Activated CD4-positive, alpha-beta T cell treated with anti-CD3 and anti-CD28 coated beads, Interleukin-2, amount 10 ng/mL, durations not matched to agents 24 days and 14 days (primary cell): ENCODE results near the gene SHB. TPM values are rescaled to one million over a fixed set of nuclear protein-coding genes. Genes with fewer than 3 reads are reported as not detected.

Experiments used
- DNase-seq: peaks from one replicate; pipeline ENCODE4 v3.0.0; 2022
- H3K27ac Mint-ChIP-seq: one replicate; pipeline ENCODE4 v1.8.0; 2022; ENCODE audit warnings: mild to moderate bottlenecking, mixed read lengths
- H3K27me3 Mint-ChIP-seq: one replicate; pipeline ENCODE4 v1.8.0; 2022; ENCODE audit warnings: mixed read lengths
- H3K36me3 Mint-ChIP-seq: one replicate; pipeline ENCODE4 v1.8.0; 2022; ENCODE audit warnings: low read depth, mild to moderate bottlenecking, mixed read lengths
- H3K4me1 Mint-ChIP-seq: one replicate; pipeline ENCODE4 v1.8.0; 2021; ENCODE audit warnings: mixed read lengths
- H3K4me3 Mint-ChIP-seq: one replicate; pipeline ENCODE4 v1.8.0; 2022; ENCODE audit warnings: mild to moderate bottlenecking, moderate library complexity, mixed read lengths
- H3K9me3 Mint-ChIP-seq: one replicate; pipeline ENCODE4 v1.8.0; 2021; ENCODE audit warnings: mixed read lengths
- intact Hi-C: fragments of 100-400 bp; cut with micrococcal nuclease; formaldehyde crosslinking; loops from one replicate; pipeline ENCODE4 v1.15.1; 2023
- total RNA-seq: library from RNA; stranded (reverse); gene quantifications from 2 replicates; pipeline ENCODE4 v1.2.3, GENCODE V29; 2022

SHB gene
- total RNA-seq, 1 donor from 2014 or later: 2.1 TPM

DNA sequence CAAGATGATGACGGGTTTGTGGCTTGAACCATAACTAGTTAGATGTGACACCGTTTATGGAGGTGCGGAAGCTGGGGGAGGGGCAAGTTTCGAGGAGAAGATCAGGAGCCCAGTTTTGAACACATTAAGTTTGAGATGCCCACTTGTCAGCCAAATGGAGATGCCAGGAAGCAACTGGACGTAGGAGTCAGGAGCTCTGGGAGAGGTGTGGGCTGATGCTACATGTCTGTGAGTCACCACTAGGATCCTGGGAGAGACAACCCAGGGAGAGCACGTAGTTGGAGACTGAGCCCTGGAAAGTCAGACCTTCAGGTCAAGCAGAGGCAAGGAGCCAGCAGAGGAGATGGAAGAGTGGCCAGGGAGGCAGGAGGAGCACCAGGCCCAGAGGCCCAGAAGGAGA is 116.3 kb downstream of the SHB start:
- Mint-ChIP-seq H3K36me3 (no peaks in the 10 kb centered on the region), H3K4me3 (no peak overlapping the region), H3K27me3 (no peaks in the 10 kb centered on the region), H3K27ac (peak overlapping the region; percentile 64), H3K9me3 (no peaks in the 10 kb centered on the region), H3K4me1 (peaks cover 20% of the 10 kb centered on the region)
- intact Hi-C loops: loop anchor here (2.0 to 5.0 kb wide), 2 partner anchors 50 to 116 kb away; partner anchors contain the start of genes SHB and SLC25A51
- DNase-seq: no peak

DNA sequence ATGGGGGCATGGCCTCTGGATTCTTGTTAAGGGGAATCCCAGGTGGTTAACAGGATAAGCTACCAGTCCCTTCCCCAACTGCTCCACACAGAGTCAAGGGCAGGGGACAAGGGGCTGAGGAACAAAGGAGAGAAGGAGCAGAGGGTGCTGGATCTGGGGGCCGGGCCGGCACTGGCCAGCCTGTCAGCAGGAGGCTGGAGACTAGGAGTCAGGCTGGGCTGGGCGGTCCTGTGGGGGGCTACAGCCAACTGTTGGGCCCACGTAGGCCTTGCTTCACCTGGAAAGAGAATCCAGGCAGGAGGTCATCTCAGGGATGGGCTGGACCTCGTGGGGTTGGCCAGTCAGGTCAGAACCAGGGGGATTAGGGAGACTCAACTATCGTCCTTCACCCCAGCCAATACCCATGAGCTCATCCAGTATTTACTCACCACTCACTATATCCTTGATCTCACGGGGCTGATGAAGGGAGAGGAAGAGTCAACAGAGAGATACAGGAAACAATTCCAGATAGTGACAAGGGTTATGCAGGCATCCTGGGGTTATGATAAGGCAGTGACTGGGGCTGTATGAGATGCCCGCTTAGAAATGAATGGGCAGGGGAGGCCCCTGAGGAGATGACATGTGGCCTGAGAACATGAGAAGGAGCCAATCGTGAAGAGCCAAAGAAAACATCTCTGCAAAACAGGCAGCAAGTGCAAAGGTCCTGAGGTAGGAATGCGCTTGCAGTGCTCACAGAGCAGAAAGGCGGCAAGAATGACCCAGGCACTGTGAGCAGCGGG is 117.2 kb downstream of the SHB start:
- H3K4me1 Mint-ChIP-seq: peaks cover 20% of the 10 kb centered on the region
- no peak for DNase-seq
- intact Hi-C loops: loop anchor here (2.0 to 5.0 kb wide), 2 partner anchors 50 to 117 kb away; partner anchors contain the start of genes SHB and SLC25A51
- H3K27ac Mint-ChIP-seq: peak overlapping the region; percentile 64
- H3K27me3 Mint-ChIP-seq: no peaks in the 10 kb centered on the region
- no peak overlapping the region for H3K4me3 Mint-ChIP-seq
- H3K36me3 Mint-ChIP-seq: no peaks in the 10 kb centered on the region
- H3K9me3 Mint-ChIP-seq: no peaks in the 10 kb centered on the region

DNA sequence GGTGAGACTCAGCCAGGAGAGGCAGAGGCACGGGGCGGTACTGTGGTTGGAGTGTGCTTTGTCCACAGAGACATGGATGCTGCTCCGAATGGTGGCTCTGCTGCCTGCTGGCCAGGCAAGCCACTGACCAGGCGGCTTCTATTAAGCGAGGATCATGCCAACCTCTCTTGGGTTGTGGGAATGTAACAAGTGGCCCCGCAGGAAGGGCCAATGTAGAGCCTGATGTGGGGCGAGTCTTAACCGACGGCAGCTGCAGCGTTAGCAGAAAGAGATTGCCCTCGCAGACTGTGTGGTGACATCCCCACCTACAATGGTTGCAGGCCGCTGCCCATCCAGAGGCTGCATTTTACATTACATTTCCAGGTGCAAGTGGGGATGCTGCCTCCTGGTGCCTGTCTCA is 118.5 kb downstream of the SHB start:
- no peak overlapping the region for H3K27ac Mint-ChIP-seq
- no peaks in the 10 kb centered on the region for H3K27me3 Mint-ChIP-seq
- intact Hi-C loops: loop anchor here (5.0 kb wide), 1 partner anchor 48 kb away; the partner anchor contains the start of gene SLC25A51
- no peak for DNase-seq
- H3K36me3 Mint-ChIP-seq: no peaks in the 10 kb centered on the region
- H3K9me3 Mint-ChIP-seq: no peaks in the 10 kb centered on the region
- no peak overlapping the region for H3K4me3 Mint-ChIP-seq
- H3K4me1 Mint-ChIP-seq: peaks cover 20% of the 10 kb centered on the region

DNA sequence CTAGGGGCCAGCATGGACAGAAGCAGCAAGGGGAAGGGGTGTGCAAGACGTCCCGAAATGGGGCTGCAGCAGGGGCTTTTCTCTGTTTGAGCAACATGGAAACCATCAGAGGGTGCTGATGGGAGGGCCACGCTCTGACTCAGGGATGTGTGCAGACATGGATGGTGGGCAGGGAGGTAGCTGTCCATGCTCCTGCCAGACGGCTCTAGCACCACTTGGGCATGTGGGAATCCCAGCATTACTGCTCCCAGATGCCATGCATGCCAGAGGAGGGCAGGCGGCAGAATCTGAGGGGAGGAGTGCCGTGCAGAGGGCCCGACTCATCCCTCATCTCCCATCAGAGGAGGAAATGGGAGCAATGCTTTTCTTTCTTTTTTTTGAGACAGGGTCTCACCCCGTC is 119.5 kb downstream of the SHB start:
- no peaks in the 10 kb centered on the region for H3K9me3 Mint-ChIP-seq
- H3K36me3 Mint-ChIP-seq: no peaks in the 10 kb centered on the region
- intact Hi-C loops: no loop called here
- DNase-seq: no peak
- no peak overlapping the region for H3K27ac Mint-ChIP-seq
- peaks cover 16% of the 10 kb centered on the region for H3K4me1 Mint-ChIP-seq
- H3K4me3 Mint-ChIP-seq: no peak overlapping the region
- no peaks in the 10 kb centered on the region for H3K27me3 Mint-ChIP-seq

DNA sequence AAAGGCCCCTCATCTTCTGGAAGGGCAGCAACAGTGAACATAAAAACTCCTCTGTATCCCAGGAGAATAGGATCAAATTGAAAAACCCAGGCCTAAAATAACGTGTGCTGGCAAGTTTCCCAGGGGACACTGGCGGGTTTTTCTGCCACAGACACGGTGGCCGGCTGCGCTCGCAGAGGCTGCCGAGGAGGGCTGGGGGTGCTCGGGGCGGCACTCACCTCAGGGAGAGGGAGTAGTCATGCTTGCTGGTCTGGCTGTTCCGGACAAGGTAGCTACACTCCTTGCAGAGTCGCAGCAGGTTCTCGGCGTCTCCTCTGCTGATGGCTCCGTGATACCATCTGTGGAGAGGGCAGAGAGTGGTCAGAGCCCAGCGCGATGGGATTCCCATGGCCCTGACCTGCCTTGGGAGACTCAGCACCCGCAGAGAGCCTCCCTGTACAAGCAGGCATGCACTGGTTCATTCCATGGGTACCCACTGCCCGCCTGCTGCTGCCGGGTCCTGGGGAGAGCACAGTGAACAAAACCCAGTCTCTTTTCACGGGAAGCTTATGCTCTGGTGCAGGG is 120.5 kb downstream of the SHB start:
- intact Hi-C loops: no loop called here

DNA sequence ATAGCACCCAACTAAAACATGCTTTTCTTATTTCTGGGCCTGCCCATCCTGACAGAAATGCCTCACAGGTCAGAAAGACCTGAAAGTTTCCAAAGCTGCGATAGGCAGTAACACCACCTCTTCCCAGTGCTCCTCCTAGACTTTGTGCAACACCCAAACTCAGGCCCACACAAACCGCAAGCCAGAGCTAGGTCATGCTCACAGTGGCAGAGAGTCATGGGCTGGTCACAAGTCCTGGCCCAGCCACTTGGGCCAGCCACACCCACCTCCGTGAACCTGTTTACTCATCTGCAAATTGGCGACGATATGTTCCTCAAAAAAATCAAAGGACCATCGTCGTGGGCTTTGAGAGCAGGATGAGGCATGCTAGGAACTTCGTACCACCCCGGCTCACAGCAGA is 121.0 kb downstream of the SHB start:
- Mint-ChIP-seq H3K4me1 (peaks cover 2% of the 10 kb centered on the region), H3K9me3 (no peaks in the 10 kb centered on the region), H3K27ac (no peak overlapping the region), H3K27me3 (no peaks in the 10 kb centered on the region), H3K4me3 (no peak overlapping the region), H3K36me3 (no peaks in the 10 kb centered on the region)
- intact Hi-C loops: no loop called here
- DNase-seq: no peak

More for the DNA sequence above, 120.5 kb downstream of the SHB start:
- DNase-seq: no peak
- no peaks in the 10 kb centered on the region for H3K36me3 Mint-ChIP-seq
- no peaks in the 10 kb centered on the region for H3K27me3 Mint-ChIP-seq
- no peak overlapping the region for H3K4me3 Mint-ChIP-seq
- no peaks in the 10 kb centered on the region for H3K9me3 Mint-ChIP-seq
- H3K4me1 Mint-ChIP-seq: peaks cover 7% of the 10 kb centered on the region
- H3K27ac Mint-ChIP-seq: no peak overlapping the region

DNA sequence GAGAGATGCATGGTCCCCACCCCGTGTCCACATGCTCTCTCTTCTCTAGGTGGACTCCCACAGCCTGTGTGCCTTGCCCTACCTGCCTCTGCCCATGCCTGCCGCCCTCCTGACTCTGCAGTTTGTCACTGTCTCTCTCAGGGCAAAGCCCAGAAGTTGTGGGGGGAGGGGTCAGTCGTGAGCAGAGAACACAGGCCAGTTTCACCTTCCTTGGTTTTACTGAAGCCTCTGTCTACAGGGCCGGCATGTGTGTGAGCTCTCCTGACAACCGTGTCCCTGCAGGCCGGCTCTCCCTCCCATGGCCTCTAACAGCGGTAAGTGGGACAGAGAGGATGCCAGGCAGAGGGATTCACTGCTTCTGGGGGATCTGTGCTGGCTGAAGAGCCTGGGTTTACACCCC is 121.6 kb downstream of the SHB start:
- Mint-ChIP-seq H3K4me1 (no peaks in the 10 kb centered on the region), H3K27me3 (no peaks in the 10 kb centered on the region), H3K4me3 (no peak overlapping the region), H3K9me3 (no peaks in the 10 kb centered on the region), H3K27ac (no peak overlapping the region), H3K36me3 (no peaks in the 10 kb centered on the region)
- intact Hi-C loops: no loop called here
- DNase-seq: no peak

DNA sequence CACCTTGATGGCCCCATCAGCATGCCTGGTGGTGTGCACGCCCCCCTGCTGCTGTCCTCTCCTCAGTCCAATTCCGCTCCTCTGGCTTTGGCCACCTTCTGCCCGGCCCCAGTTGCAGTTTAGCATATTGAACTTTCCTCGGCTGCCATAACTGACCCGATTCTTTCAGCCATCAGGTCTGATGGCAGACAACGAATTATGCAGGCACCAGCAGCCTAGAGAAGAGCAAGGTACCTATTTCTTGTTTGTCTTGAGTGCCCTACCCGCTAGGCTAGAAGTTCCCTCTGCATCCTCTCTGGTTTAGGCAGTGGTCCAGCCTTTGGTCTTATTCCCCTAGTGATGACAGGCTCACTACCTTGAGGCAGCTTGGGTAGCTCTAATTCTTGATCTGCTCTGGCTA is 122.1 kb downstream of the SHB start:
- no peak for DNase-seq
- Mint-ChIP-seq H3K4me3 (no peak overlapping the region), H3K4me1 (no peaks in the 10 kb centered on the region), H3K27me3 (no peaks in the 10 kb centered on the region), H3K27ac (no peak overlapping the region), H3K36me3 (no peaks in the 10 kb centered on the region), H3K9me3 (no peaks in the 10 kb centered on the region)
- intact Hi-C loops: no loop called here

DNA sequence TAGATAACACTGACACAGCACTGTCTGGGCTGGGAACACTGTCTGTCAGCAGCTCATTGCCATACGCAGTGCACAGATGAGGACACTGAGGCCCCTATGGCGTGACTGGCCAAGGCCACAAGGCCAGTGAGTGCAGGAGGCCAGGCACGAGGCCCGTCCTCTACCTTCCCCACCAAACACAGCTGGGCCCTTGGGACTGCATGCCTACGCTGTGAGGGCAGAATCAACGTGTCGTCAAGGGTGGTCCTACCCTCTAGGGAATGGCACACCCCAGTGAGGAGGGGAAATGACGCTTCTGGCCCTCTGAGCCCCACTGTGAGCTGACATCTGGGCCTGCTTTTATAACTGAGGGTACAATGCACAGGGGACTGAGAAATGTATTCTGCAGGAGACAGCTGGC is 123.0 kb downstream of the SHB start:
- Mint-ChIP-seq H3K4me3 (no peak overlapping the region), H3K9me3 (no peaks in the 10 kb centered on the region), H3K27me3 (no peaks in the 10 kb centered on the region), H3K27ac (no peak overlapping the region), H3K4me1 (no peaks in the 10 kb centered on the region), H3K36me3 (no peaks in the 10 kb centered on the region)
- intact Hi-C loops: no loop called here
- no peak for DNase-seq

DNA sequence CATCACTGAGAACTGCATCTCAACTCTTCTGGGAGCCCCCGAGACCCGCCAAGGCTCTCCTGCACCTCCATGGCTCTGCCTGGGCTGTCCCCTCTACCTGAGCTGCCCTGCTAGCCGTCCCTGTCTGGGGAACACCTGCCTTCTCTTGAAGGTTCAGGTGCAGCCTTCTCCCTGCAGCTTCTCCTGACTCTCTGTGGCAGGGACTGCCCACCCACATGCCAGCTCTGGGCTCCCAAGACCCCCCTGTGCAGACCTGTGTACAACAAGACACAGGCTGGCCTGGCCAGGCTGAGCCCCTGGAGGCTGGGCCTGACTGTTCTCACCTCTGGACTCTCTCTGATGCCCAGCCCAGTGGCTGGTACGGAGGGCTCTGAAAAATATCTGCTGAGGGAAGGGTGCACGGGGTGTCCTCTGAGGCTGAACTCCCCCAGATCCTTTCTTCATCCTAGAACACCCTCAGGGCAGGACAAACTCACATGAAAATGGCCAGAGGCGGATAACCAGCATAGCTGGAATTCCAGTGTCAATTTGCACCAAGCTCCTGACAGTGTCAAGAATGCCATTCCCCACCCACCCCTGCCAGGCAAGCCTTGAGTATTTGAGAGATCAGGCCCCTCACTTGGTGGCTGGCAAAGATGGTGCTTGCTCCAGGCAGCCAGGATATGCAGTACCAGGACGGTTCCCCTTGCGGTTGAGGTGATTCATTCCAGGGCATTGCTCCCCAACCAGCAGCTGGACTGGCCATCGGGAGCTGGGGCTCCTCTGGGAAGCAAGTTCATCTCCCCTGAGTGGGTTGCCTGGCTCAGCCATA is 124.2 kb downstream of the SHB start:
- no peak overlapping the region for H3K4me3 Mint-ChIP-seq
- H3K27me3 Mint-ChIP-seq: no peaks in the 10 kb centered on the region
- no peaks in the 10 kb centered on the region for H3K4me1 Mint-ChIP-seq
- no peak for DNase-seq
- H3K9me3 Mint-ChIP-seq: no peaks in the 10 kb centered on the region
- H3K36me3 Mint-ChIP-seq: no peaks in the 10 kb centered on the region
- H3K27ac Mint-ChIP-seq: no peak overlapping the region
- intact Hi-C loops: no loop called here

DNA sequence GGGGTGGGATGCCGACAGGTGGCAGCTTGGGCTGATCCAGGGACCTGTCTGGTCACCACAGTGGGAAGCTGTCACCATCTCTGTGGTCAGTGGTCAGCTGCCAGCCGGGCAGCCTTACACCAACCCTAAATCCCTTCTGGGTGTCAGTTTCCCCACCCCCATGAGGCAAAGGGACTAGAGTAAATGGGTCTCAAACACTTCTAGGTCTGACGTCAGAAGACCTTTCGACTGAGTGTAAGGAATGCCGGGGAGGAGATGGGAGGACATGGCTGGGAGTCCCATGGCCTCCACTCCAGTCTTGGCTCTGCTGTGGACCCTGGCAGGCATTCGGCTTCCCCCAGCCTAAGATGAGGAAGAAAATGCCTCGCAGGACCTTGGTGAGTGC is 124.8 kb downstream of the SHB start:
- Mint-ChIP-seq H3K36me3 (no peaks in the 10 kb centered on the region), H3K27ac (no peak overlapping the region), H3K9me3 (no peaks in the 10 kb centered on the region), H3K27me3 (no peaks in the 10 kb centered on the region), H3K4me3 (no peak overlapping the region), H3K4me1 (no peaks in the 10 kb centered on the region)
- intact Hi-C loops: no loop called here
- no peak for DNase-seq

DNA sequence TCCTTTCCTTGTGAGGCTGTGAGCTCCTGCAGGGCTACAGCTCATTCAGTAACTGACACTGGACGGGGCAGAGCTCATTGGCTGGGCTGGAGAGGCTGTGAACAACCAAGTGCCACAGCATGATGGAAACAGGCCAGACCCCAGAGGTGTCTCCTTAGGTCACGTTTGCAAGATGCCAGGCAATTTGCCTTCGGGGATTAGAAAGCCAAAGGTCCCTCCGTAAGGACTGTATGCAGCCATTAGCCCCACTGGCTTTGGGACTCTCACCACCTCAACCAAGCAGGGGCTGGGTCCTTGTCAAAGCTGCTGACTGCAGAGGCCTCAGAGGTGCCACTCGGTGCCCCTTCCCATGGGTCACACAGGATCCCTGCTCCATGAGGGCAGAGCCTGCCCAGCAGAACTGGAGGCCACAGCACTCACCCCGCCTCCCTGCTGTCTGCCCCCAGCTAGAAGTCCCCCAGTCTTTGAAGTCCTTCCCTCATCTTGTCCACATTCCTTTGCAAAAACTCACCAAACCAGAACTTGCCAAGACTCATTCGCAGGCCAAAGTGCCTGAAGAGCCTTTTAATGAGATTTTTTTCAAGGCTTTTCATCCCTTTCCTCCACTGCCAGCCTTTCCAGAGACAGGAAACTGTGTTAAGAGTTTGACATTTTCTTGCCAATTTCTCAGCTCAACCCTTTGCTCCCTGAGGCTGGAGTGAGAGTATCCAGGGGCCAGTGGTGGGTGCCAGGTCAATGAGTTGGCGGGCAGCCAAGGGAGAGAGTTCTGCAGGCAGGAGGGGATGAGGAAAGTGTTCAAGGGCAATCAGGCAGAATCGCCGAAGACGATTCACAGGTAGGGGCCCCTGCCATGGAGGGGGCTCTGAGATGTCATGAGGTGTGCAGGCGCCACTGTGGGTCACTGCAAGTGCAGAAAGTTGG is 125.4 kb downstream of the SHB start:
- intact Hi-C loops: no loop called here
- H3K4me1 Mint-ChIP-seq: no peaks in the 10 kb centered on the region
- H3K4me3 Mint-ChIP-seq: no peak overlapping the region
- no peaks in the 10 kb centered on the region for H3K9me3 Mint-ChIP-seq
- no peak for DNase-seq
- H3K36me3 Mint-ChIP-seq: no peaks in the 10 kb centered on the region
- H3K27ac Mint-ChIP-seq: no peak overlapping the region
- no peaks in the 10 kb centered on the region for H3K27me3 Mint-ChIP-seq

DNA sequence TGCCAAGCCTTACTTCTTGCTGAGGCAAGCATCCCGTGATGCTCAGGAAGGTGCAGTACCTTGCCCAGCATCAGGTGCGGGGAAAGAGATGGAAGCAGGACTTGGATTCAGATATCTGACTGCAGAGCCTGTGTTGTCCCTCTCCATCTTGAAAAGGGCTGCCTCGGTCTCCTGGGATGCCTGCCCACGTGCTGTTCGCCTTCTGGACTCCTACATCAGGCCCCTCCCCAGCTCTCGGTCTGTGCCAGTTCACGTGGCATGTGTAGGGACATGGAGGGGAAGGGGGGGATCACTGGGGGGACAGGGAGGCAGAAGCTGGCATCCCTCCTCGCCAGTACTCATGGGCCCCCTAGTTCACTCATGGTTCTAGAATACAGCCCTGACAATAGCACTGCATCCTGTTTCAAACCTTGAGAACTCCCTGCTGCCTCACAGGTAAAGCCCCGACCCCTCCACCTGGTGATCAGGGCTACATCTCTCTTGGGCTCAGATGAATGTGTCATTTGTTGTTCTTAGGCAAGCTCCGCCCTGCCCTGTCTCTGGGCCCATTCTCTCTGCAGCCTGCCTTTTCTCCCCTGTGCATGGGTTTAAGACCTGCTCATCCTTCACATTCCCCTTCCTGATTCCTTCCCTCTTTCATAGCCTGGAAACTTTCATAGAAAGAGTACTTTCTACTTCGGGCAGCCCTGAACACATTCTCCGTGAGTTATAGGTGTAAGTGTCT is 126.2 kb downstream of the SHB start:
- no peaks in the 10 kb centered on the region for H3K36me3 Mint-ChIP-seq
- H3K4me3 Mint-ChIP-seq: no peak overlapping the region
- intact Hi-C loops: no loop called here
- no peaks in the 10 kb centered on the region for H3K4me1 Mint-ChIP-seq
- no peaks in the 10 kb centered on the region for H3K27me3 Mint-ChIP-seq
- no peak overlapping the region for H3K27ac Mint-ChIP-seq
- H3K9me3 Mint-ChIP-seq: no peaks in the 10 kb centered on the region
- DNase-seq: no peak
